Neural progenitor cell (in vitro differentiated cells): ENCODE results near the gene BCL2L14. TPM values are rescaled to one million over a fixed set of nuclear protein-coding genes. Genes with fewer than 3 reads are reported as not detected.

Experiments used
- DNase-seq: peaks from one replicate; pipeline ENCODE4 v3.0.0-alpha.2; 2016; ENCODE audit warnings: low spot score
- H2AFZ ChIP-seq: fragments of 200-600 bp; sonication (generic); replicated peaks from 2 replicates; pipeline ENCODE4 v1.6.1; 2016; ENCODE audit warnings: antibody characterized with exemption
- H3F3A ChIP-seq: fragments of 200-600 bp; sonication (generic); 2 replicates; pipeline ENCODE4 v1.6.1; 2016; ENCODE audit warnings: antibody characterized with exemption, low read depth
- H3K27ac ChIP-seq: fragments of 200-600 bp; sonication (generic); 2 replicates; pipeline ENCODE4 v1.5.1; 2016; ENCODE audit warnings: mild to moderate bottlenecking
- H3K27me3 ChIP-seq: fragments of 200-600 bp; sonication (generic); 2 replicates; pipeline ENCODE4 v1.6.1; 2016; ENCODE audit warnings: mild to moderate bottlenecking, moderate library complexity
- H3K36me3 ChIP-seq: fragments of 200-600 bp; sonication (generic); 2 replicates; pipeline ENCODE4 v1.5.1; 2016
- H3K4me1 ChIP-seq: fragments of 200-600 bp; sonication (generic); 2 replicates; pipeline ENCODE4 v1.6.1; 2016; ENCODE audit warnings: mixed run types
- H3K4me2 ChIP-seq: fragments of 200-600 bp; sonication (generic); 2 replicates; pipeline ENCODE4 v1.6.1; 2016
- H3K4me3 ChIP-seq: fragments of 200-600 bp; sonication (generic); 2 replicates; pipeline ENCODE4 v1.5.1; 2016
- H3K79me2 ChIP-seq: fragments of 200-600 bp; sonication (generic); 2 replicates; pipeline ENCODE4 v1.6.1; 2016; ENCODE audit warnings: low read depth
- H3K9ac ChIP-seq: fragments of 200-600 bp; sonication (generic); 2 replicates; pipeline ENCODE4 v1.6.1; 2016
- H3K9me3 ChIP-seq: fragments of 200-600 bp; sonication (generic); 2 replicates; pipeline ENCODE4 v1.5.1; 2016; ENCODE audit warnings: low read depth
- H4K20me1 ChIP-seq: fragments of 200-600 bp; sonication (generic); 2 replicates; pipeline ENCODE4 v1.6.1; 2016; ENCODE audit warnings: low read depth
- H3K27ac Mint-ChIP-seq: 3 replicates; pipeline ENCODE4 v1.8.0; 2021; ENCODE audit warnings: mixed read lengths
- H3K27me3 Mint-ChIP-seq: 2 replicates; pipeline ENCODE4 v1.8.0; 2022; ENCODE audit warnings: low read depth, mild to moderate bottlenecking, inconsistent platforms, moderate library complexity, mixed read lengths; ENCODE audit not compliant: insufficient read depth
- H3K36me3 Mint-ChIP-seq: 3 replicates; pipeline ENCODE4 v1.8.0; 2021; ENCODE audit warnings: mixed read lengths
- H3K4me1 Mint-ChIP-seq: 3 replicates; pipeline ENCODE4 v1.8.0; 2021; ENCODE audit warnings: mixed read lengths
- H3K4me3 Mint-ChIP-seq: 3 replicates; pipeline ENCODE4 v1.8.0; 2021; ENCODE audit warnings: mild to moderate bottlenecking, moderate library complexity, mixed read lengths
- H3K9me3 Mint-ChIP-seq: 3 replicates; pipeline ENCODE4 v1.8.0; 2020; ENCODE audit warnings: mixed read lengths
- EZH2 ChIP-seq: fragments of 200-600 bp; sonication (generic); IDR thresholded peaks from 2 replicates; pipeline ENCODE4 v1.6.1; 2017; ENCODE audit warnings: antibody characterized with exemption, mild to moderate bottlenecking, moderate library complexity
- EZH2phosphoT487 ChIP-seq: fragments of 200-600 bp; sonication (generic); IDR thresholded peaks from 2 replicates; pipeline ENCODE4 v1.6.1; 2017; ENCODE audit warnings: antibody characterized with exemption
- total RNA-seq: library from RNA; depleted of rRNA; stranded (reverse); fragments of >200 nt; gene quantifications from 2 replicates; pipeline ENCODE4 v1.2.3, GENCODE V29; 2015; ENCODE audit warnings: low replicate concordance
- TF ChIP-seq, protein P1 (sequence below): fragments of 200-600 bp; sonication (generic); IDR thresholded peaks from 2 replicates; pipeline ENCODE4 v1.5.1; 2017; ENCODE audit warnings: antibody characterized with exemption, mild to moderate bottlenecking

The BCL2L14 gene
- total RNA-seq, 1 donor from 2014 or later = not detected

DNA sequence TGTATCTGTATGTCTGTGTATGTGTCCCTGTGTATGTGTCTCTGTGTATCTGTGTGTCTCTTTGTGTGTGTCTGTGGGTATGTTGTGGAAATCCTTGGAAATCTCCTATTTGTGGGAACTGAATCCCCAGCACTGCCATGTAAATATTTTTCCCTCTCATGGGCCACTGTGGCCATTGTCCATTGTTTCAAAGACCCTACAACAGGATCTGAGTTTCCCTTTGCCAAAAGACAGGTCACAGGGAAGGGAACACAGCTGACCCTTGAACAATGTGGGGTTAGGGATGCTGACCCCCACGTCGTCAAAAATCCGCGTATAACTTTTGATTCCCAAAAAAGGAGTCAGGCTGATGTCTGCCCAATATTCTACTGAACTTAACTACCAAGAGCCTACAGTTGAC lies 22.5 kb upstream of the BCL2L14 start:
- Mint-ChIP-seq H3K27me3 (peaks cover 2% of the 10 kb centered on the region), H3K36me3 (no peaks in the 10 kb centered on the region), H3K4me3 (no peak overlapping the region), H3K9me3 (peaks cover 5% of the 10 kb centered on the region), H3K4me1 (no peaks in the 10 kb centered on the region), H3K27ac (no peak overlapping the region)
- Histone ChIP-seq H3K27me3 (no peaks in the 10 kb centered on the region), H3K9me3 (no peaks in the 10 kb centered on the region), H3K4me2 (no peak overlapping the region), H3F3A (no peaks in the 10 kb centered on the region), H3K36me3 (no peaks in the 10 kb centered on the region), H2AFZ (no peak overlapping the region), H4K20me1 (no peaks in the 10 kb centered on the region), H3K4me1 (no peaks in the 10 kb centered on the region), H3K79me2 (no peaks in the 10 kb centered on the region), H3K27ac (no peak overlapping the region), H3K4me3 (no peak overlapping the region), H3K9ac (no peak overlapping the region)
- no peak for DNase-seq
- no peak for TF ChIP-seq EZH2phosphoT487
- TF ChIP-seq, protein P1, sequence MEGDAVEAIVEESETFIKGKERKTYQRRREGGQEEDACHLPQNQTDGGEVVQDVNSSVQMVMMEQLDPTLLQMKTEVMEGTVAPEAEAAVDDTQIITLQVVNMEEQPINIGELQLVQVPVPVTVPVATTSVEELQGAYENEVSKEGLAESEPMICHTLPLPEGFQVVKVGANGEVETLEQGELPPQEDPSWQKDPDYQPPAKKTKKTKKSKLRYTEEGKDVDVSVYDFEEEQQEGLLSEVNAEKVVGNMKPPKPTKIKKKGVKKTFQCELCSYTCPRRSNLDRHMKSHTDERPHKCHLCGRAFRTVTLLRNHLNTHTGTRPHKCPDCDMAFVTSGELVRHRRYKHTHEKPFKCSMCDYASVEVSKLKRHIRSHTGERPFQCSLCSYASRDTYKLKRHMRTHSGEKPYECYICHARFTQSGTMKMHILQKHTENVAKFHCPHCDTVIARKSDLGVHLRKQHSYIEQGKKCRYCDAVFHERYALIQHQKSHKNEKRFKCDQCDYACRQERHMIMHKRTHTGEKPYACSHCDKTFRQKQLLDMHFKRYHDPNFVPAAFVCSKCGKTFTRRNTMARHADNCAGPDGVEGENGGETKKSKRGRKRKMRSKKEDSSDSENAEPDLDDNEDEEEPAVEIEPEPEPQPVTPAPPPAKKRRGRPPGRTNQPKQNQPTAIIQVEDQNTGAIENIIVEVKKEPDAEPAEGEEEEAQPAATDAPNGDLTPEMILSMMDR = no peak
- TF ChIP-seq EZH2 = no peak

DNA sequence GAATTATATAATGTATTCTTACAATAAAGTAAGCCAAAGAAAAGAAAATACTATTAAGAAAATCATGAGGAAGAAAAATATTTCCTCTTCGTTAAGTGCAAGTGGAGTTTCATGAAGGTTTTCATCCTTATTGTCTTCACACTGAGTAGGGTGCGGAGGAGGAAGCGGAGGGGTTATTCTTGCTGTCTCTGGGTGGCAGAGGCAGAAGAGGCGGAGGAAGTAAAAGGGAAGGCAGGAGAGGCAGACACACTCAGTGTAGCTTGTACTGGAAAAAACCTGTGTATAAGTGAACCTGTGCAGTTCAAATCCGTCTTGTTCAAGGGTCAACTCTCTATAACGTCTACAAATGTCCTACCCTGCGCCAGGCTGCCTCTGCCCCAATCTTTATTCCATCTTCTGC lies 22.0 kb upstream of the BCL2L14 start:
- Histone ChIP-seq H3K79me2 (no peaks in the 10 kb centered on the region), H3K27me3 (no peaks in the 10 kb centered on the region), H2AFZ (no peak overlapping the region), H3K27ac (no peak overlapping the region), H3K4me1 (no peaks in the 10 kb centered on the region), H3K9me3 (no peaks in the 10 kb centered on the region), H3K4me3 (no peak overlapping the region), H3F3A (no peaks in the 10 kb centered on the region), H3K9ac (no peak overlapping the region), H4K20me1 (no peaks in the 10 kb centered on the region), H3K4me2 (no peak overlapping the region), H3K36me3 (no peaks in the 10 kb centered on the region)
- Mint-ChIP-seq H3K9me3 (peaks cover 5% of the 10 kb centered on the region), H3K36me3 (no peaks in the 10 kb centered on the region), H3K4me3 (no peak overlapping the region), H3K27ac (no peak overlapping the region), H3K27me3 (peaks cover 2% of the 10 kb centered on the region), H3K4me1 (no peaks in the 10 kb centered on the region)
- DNase-seq = no peak
- no peak for TF ChIP-seq EZH2phosphoT487
- TF ChIP-seq, protein P1 = no peak
- TF ChIP-seq EZH2 = no peak

DNA sequence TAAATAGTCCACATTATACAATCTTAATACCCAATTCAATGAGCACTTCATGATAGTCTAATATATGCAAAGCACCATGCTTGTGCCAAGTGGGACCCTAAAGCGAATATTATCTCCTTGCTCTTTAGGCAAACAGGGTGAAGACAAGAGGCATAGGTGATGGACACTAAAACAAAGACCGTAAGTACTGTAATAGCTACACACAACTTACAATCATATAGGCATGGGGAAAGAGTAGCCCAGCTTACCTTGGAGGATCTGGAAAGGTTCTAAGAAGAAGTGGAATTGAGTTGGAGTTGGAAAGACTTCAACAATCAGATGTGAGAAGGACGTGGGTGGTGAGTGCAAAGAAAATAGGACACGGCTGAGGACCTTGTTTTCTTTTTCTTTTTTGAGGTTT lies 19.1 kb upstream of the BCL2L14 start:
- no peaks in the 10 kb centered on the region for H3K79me2 ChIP-seq
- no peak for DNase-seq
- Mint-ChIP-seq H3K27ac (no peak overlapping the region), H3K36me3 (no peaks in the 10 kb centered on the region), H3K4me3 (no peak overlapping the region), H3K27me3 (peaks cover 2% of the 10 kb centered on the region), H3K9me3 (peaks cover 5% of the 10 kb centered on the region), H3K4me1 (peaks cover 3% of the 10 kb centered on the region)
- no peaks in the 10 kb centered on the region for H3K4me1 ChIP-seq
- no peak for TF ChIP-seq EZH2
- no peak for TF ChIP-seq EZH2phosphoT487
- TF ChIP-seq, protein P1 = no peak
- H3K27ac ChIP-seq = no peak overlapping the region
- no peaks in the 10 kb centered on the region for H3K9me3 ChIP-seq
- no peak overlapping the region for H3K4me3 ChIP-seq
- no peaks in the 10 kb centered on the region for H3K27me3 ChIP-seq
- no peak overlapping the region for H3K9ac ChIP-seq
- H3K36me3 ChIP-seq = no peaks in the 10 kb centered on the region
- H2AFZ ChIP-seq = no peak overlapping the region
- no peaks in the 10 kb centered on the region for H4K20me1 ChIP-seq
- H3K4me2 ChIP-seq = no peak overlapping the region
- no peaks in the 10 kb centered on the region for H3F3A ChIP-seq
